Body of pancreas (tissue), 4 donors: ENCODE measurements around the gene C1R. TPM values are rescaled to one million over a fixed set of nuclear protein-coding genes. Genes with fewer than 3 reads are reported as not detected.

Experiments used
- ATAC-seq: fragments of 150-250 bp; one replicate; pipeline ENCODE4 v1.9.1; 2016
- DNase-seq, 4 donors: peaks; one replicate each; pipeline ENCODE4 v3.0.0-alpha.2; 2019
- H3K27ac ChIP-seq, 4 donors: fragments of 200-600 bp; sonication (generic); 1 replicate in 3 of 4; 2 replicates in 1 of 4; pipeline versions ENCODE4 v1.5.1 to v1.6.1; 2016 to 2019; ENCODE audit warnings: mild to moderate bottlenecking in 1 of 4, mixed read lengths in 1 of 4, moderate library complexity in 1 of 4
- H3K27me3 ChIP-seq, 2 donors: fragments of 200-600 bp; sonication (generic); one replicate each; pipeline ENCODE4 v1.6.0; 2016; ENCODE audit warnings: mild to moderate bottlenecking in 1 of 2
- H3K36me3 ChIP-seq, 2 donors: fragments of 200-600 bp; sonication (generic); replicated peaks in 1 of 2; 2 replicates each; pipeline ENCODE4 v1.5.1; 2016; ENCODE audit warnings: low read depth in 2 of 2; ENCODE audit not compliant: insufficient read depth in 1 of 2
- H3K4me1 ChIP-seq: fragments of 200-600 bp; sonication (generic); one replicate; pipeline ENCODE4 v1.6.0; 2016
- H3K4me3 ChIP-seq, 2 donors: fragments of 200-600 bp; sonication (generic); 1 replicate in 1 of 2; 2 replicates in 1 of 2; pipeline ENCODE4 v1.5.1; 2016 to 2019
- H3K9me3 ChIP-seq, 3 donors: fragments of 200-600 bp; sonication (generic); 1 replicate in 2 of 3; 2 replicates in 1 of 3; pipeline ENCODE4 v1.5.1; 2016
- POLR2A ChIP-seq, 3 donors: fragments of 450-650 bp; IDR thresholded peaks; one replicate each; pipeline ENCODE4 v1.6.1; 2016; ENCODE audit warnings: antibody characterized with exemption in 3 of 3, mild to moderate bottlenecking in 2 of 3
- WGBS, 2 donors: methylation state at CpG; one replicate each; pipeline ENCODE4 v1.1.5; 2017; 5-methylcytosine and 5-hydroxymethylcytosine counted together
- intact Hi-C: fragments of 100-400 bp; cut with DNase I; formaldehyde crosslinking; loops from one replicate; pipeline ENCODE4 v1.15.1; 2023
- total RNA-seq, 2 donors: library from RNA; depleted of rRNA; stranded (reverse); fragments of >200 nt; gene quantifications; one replicate each; pipeline ENCODE4 v1.1.0, GENCODE V29; 2016
- TF ChIP-seq, protein P1 (sequence below), 7 experiments: fragments of 450-650 bp in 4 of 7; fragments of 200-600 bp in 3 of 7; sonication (generic) in 3 of 7; IDR thresholded peaks; one replicate each; pipeline ENCODE4 v1.5.1; 2016 to 2019; ENCODE audit warnings: antibody characterized with exemption in 7 of 7

The C1R gene
- total RNA-seq, 2 donors from 2014 or later: 113 to 133 TPM

GRCh38 chr12:7066596-7066995 lies 25.6 kb downstream of the C1R start:
- H3K4me3 ChIP-seq: no peak overlapping the region
- H3K36me3 ChIP-seq: no peaks in the 10 kb centered on the region
- H3K27me3 ChIP-seq: no peaks in the 10 kb centered on the region
- DNase-seq (no peak), ATAC-seq (no peak)
- intact Hi-C loops: no loop called here
- H3K27ac ChIP-seq: no peak overlapping the region
- H3K9me3 ChIP-seq: no peaks in the 10 kb centered on the region
- WGBS, 2 donors: 68 to 80% methylated on average over 2 of the region's 2 CpGs
- no peak for TF ChIP-seq POLR2A (IDR thresholded peaks at IDR 0.05)
- TF ChIP-seq, protein P1, sequence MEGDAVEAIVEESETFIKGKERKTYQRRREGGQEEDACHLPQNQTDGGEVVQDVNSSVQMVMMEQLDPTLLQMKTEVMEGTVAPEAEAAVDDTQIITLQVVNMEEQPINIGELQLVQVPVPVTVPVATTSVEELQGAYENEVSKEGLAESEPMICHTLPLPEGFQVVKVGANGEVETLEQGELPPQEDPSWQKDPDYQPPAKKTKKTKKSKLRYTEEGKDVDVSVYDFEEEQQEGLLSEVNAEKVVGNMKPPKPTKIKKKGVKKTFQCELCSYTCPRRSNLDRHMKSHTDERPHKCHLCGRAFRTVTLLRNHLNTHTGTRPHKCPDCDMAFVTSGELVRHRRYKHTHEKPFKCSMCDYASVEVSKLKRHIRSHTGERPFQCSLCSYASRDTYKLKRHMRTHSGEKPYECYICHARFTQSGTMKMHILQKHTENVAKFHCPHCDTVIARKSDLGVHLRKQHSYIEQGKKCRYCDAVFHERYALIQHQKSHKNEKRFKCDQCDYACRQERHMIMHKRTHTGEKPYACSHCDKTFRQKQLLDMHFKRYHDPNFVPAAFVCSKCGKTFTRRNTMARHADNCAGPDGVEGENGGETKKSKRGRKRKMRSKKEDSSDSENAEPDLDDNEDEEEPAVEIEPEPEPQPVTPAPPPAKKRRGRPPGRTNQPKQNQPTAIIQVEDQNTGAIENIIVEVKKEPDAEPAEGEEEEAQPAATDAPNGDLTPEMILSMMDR (IDR thresholded peaks at IDR 0.05): no peak
- peaks cover 27% of the 10 kb centered on the region for H3K4me1 ChIP-seq

- 73 to 74% methylated on average over 7 of the region's 7 CpGs for WGBS, 2 donors
- no peaks in the 10 kb centered on the region for H3K27me3 ChIP-seq
- TF ChIP-seq, protein P1 (IDR thresholded peaks at IDR 0.05): no peak
- TF ChIP-seq POLR2A (IDR thresholded peaks at IDR 0.05): no peak
- DNase-seq (no peak), ATAC-seq (no peak)
- intact Hi-C loops: no loop called here
- no peak overlapping the region for H3K4me3 ChIP-seq
- H3K9me3 ChIP-seq: no peaks in the 10 kb centered on the region
- peaks cover 31% of the 10 kb centered on the region for H3K4me1 ChIP-seq
- no peaks in the 10 kb centered on the region for H3K36me3 ChIP-seq
- no peak overlapping the region for H3K27ac ChIP-seq
Measured at GRCh38 chr12:7065073-7065623, 27.1 kb downstream of the C1R start.

- H3K36me3 ChIP-seq: no peaks in the 10 kb centered on the region
- ATAC-seq (no peak), DNase-seq (no peak)
- no peaks in the 10 kb centered on the region for H3K9me3 ChIP-seq
- no peak overlapping the region for H3K4me3 ChIP-seq
- intact Hi-C loops: no loop called here
- H3K27ac ChIP-seq: no peak overlapping the region
- peaks cover 32% of the 10 kb centered on the region for H3K4me1 ChIP-seq
- TF ChIP-seq, protein P1 (IDR thresholded peaks at IDR 0.05): no peak
- TF ChIP-seq POLR2A (IDR thresholded peaks at IDR 0.05): no peak
- no peaks in the 10 kb centered on the region for H3K27me3 ChIP-seq
- WGBS, 2 donors: 66 to 77% methylated on average over 3 of the region's 3 CpGs
Measured at GRCh38 chr12:7064516-7064915, 27.7 kb downstream of the C1R start.

DNA sequence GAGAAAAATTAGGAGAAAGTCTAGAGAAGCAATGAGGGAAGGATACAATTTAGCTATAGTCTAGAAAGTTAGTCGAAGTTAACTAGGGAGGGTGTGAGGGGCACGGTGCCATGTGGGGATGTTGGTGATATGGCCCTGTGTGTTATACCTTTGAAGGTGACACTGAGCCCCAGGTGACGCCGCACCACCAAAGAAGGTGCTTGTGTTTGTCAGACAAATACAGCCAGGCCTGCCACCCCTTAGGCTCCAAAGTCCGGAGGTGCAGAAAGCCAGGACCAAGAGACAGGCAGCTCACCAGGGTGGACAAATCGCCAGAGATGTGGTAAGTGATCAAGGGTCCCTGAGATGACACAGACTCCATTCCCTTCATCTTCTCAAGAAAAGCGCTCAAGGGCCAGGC lies 30.6 kb downstream of the C1R start:
- H3K36me3 ChIP-seq: no peaks in the 10 kb centered on the region
- TF ChIP-seq POLR2A (IDR thresholded peaks at IDR 0.05): no peak
- TF ChIP-seq, protein P1 (IDR thresholded peaks at IDR 0.05): no peak
- DNase-seq: no peak
- intact Hi-C loops: no loop called here
- H3K27ac ChIP-seq: no peak overlapping the region
- no peak overlapping the region for H3K4me3 ChIP-seq
- no peak for ATAC-seq
- WGBS, 2 donors: 70 to 71% methylated on average over 7 of the region's 7 CpGs
- H3K4me1 ChIP-seq: peaks cover 17% of the 10 kb centered on the region
- H3K27me3 ChIP-seq: no peaks in the 10 kb centered on the region
- no peaks in the 10 kb centered on the region for H3K9me3 ChIP-seq

DNA sequence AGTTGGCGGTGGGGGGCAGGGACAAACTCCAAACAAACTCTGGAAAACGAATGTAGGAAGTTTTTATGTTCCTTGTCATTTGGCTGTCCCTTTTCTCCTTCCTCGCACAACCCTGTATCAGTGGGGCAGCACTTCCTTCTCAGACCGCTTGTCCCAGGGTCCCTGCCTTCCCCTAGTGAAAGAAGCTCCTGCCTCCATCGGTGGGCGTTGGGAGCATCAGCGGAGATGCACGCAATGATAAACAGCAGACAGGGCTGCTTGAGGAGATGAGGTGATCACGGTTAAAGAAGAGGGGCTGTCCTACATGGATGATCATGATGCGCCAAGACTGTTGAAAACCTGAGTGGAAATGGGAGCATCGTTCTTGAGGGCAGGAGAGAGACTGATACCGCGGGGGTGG lies 31.1 kb downstream of the C1R start:
- H3K27ac ChIP-seq: peak overlapping the region in 3 of 4 donors; percentile 49 to 76 (median 57)
- WGBS, 2 donors: 66 to 69% methylated on average over 13 of the region's 13 CpGs
- no peak for TF ChIP-seq POLR2A (IDR thresholded peaks at IDR 0.05)
- H3K36me3 ChIP-seq: no peaks in the 10 kb centered on the region
- H3K4me1 ChIP-seq: peaks cover 17% of the 10 kb centered on the region
- DNase-seq (no peak), ATAC-seq (no peak)
- intact Hi-C loops: no loop called here
- H3K9me3 ChIP-seq: no peaks in the 10 kb centered on the region
- H3K27me3 ChIP-seq: no peaks in the 10 kb centered on the region
- no peak overlapping the region for H3K4me3 ChIP-seq
